SK-N-SH treated with all-trans-retinoic acid at 6 μM for 48 hours (cell line): ENCODE data around the gene SARDH.

Experiments
- ARNTL ChIP-seq: fragments of 450-650 bp; formaldehyde crosslinking; IDR thresholded peaks from 2 replicates; pipeline ENCODE4 v1.5.0; 2020; ENCODE audit warnings: low read depth, mild to moderate bottlenecking, moderate library complexity, borderline replicate concordance
- BACH2 ChIP-seq: fragments of 250-450 bp; sonication (Bioruptor Pico); IDR thresholded peaks from 2 replicates; pipeline ENCODE4 v1.9.0; 2021; ENCODE audit warnings: mild to moderate bottlenecking, borderline replicate concordance
- ESRRG ChIP-seq: fragments of 250-450 bp; sonication (Bioruptor Pico); IDR thresholded peaks from 2 replicates; pipeline ENCODE4 v1.6.1; 2021; ENCODE audit warnings: mild to moderate bottlenecking
- RARB ChIP-seq: fragments of 250-450 bp; sonication (Bioruptor Pico); IDR thresholded peaks from 2 replicates; pipeline ENCODE4 v1.8.0; 2021; ENCODE audit warnings: mild to moderate bottlenecking, moderate library complexity
- ZC3H10 ChIP-seq: fragments of 250-450 bp; sonication (Bioruptor Pico); IDR thresholded peaks from 2 replicates; pipeline ENCODE4 v1.5.1; 2021; ENCODE audit warnings: mild to moderate bottlenecking, moderate library complexity
- ZNF565 ChIP-seq: fragments of 450-650 bp; formaldehyde crosslinking; conservative IDR thresholded peaks from 2 replicates; pipeline ENCODE4 v1.5.0; 2020; ENCODE audit warnings: low read depth, mild to moderate bottlenecking, moderate library complexity
- TF ChIP-seq, protein P1 (sequence below): fragments of 250-450 bp; sonication (Bioruptor Pico); IDR thresholded peaks from 2 replicates; pipeline ENCODE4 v1.5.0; 2020; ENCODE audit warnings: mild to moderate bottlenecking, moderate library complexity
- TF ChIP-seq, protein P2 (sequence below): fragments of 250-450 bp; sonication (Bioruptor Pico); IDR thresholded peaks from 2 replicates; pipeline ENCODE4 v1.8.0; 2020; ENCODE audit warnings: mild to moderate bottlenecking, moderate library complexity, borderline replicate concordance
- TF ChIP-seq, protein P3 (sequence below): fragments of 250-450 bp; sonication (Bioruptor Pico); IDR thresholded peaks from 2 replicates; pipeline ENCODE4 v1.8.0; 2021; ENCODE audit warnings: low read depth, mild to moderate bottlenecking, moderate library complexity, borderline replicate concordance

DNA sequence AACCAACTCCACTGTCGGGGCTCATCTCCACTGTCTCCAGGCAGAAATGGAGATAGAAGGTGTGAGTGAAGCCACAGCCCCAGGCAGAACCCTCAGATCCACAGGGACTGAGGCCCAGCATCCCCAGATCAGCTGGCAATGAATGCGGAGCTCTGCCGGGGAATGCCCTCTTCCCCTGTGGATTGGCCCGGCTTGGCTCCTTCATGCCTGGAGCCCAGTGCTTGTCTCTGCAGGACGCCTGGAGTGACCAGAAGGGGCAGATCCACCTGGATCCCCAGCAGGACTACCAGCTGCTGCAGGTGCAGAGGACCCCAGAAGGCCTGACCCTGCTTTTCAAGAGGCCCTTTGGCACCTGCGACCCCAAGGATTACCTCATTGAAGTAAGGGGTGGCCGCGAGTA is 98.5 kb downstream of the SARDH start:
- TF ChIP-seq RARB (no peak), ESRRG (CRISPR knock-in tag) (no peak), ARNTL (CRISPR knock-in tag) (no peak), ZC3H10 (CRISPR knock-in tag) (no peak), BACH2 (CRISPR knock-in tag) (no peak), ZNF565 (CRISPR knock-in tag) (no peak)
- TF ChIP-seq, protein P1, sequence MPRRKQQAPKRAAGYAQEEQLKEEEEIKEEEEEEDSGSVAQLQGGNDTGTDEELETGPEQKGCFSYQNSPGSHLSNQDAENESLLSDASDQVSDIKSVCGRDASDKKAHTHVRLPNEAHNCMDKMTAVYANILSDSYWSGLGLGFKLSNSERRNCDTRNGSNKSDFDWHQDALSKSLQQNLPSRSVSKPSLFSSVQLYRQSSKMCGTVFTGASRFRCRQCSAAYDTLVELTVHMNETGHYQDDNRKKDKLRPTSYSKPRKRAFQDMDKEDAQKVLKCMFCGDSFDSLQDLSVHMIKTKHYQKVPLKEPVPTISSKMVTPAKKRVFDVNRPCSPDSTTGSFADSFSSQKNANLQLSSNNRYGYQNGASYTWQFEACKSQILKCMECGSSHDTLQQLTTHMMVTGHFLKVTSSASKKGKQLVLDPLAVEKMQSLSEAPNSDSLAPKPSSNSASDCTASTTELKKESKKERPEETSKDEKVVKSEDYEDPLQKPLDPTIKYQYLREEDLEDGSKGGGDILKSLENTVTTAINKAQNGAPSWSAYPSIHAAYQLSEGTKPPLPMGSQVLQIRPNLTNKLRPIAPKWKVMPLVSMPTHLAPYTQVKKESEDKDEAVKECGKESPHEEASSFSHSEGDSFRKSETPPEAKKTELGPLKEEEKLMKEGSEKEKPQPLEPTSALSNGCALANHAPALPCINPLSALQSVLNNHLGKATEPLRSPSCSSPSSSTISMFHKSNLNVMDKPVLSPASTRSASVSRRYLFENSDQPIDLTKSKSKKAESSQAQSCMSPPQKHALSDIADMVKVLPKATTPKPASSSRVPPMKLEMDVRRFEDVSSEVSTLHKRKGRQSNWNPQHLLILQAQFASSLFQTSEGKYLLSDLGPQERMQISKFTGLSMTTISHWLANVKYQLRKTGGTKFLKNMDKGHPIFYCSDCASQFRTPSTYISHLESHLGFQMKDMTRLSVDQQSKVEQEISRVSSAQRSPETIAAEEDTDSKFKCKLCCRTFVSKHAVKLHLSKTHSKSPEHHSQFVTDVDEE (CRISPR knock-in tag): no peak
- TF ChIP-seq, protein P2, sequence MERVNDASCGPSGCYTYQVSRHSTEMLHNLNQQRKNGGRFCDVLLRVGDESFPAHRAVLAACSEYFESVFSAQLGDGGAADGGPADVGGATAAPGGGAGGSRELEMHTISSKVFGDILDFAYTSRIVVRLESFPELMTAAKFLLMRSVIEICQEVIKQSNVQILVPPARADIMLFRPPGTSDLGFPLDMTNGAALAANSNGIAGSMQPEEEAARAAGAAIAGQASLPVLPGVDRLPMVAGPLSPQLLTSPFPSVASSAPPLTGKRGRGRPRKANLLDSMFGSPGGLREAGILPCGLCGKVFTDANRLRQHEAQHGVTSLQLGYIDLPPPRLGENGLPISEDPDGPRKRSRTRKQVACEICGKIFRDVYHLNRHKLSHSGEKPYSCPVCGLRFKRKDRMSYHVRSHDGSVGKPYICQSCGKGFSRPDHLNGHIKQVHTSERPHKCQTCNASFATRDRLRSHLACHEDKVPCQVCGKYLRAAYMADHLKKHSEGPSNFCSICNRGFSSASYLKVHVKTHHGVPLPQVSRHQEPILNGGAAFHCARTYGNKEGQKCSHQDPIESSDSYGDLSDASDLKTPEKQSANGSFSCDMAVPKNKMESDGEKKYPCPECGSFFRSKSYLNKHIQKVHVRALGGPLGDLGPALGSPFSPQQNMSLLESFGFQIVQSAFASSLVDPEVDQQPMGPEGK: no peak
- TF ChIP-seq, protein P3, sequence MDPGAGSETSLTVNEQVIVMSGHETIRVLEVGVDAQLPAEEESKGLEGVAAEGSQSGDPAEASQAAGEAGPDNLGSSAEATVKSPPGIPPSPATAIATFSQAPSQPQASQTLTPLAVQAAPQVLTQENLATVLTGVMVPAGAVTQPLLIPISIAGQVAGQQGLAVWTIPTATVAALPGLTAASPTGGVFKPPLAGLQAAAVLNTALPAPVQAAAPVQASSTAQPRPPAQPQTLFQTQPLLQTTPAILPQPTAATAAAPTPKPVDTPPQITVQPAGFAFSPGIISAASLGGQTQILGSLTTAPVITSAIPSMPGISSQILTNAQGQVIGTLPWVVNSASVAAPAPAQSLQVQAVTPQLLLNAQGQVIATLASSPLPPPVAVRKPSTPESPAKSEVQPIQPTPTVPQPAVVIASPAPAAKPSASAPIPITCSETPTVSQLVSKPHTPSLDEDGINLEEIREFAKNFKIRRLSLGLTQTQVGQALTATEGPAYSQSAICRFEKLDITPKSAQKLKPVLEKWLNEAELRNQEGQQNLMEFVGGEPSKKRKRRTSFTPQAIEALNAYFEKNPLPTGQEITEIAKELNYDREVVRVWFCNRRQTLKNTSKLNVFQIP (CRISPR knock-in tag): no peak
